ENCODE measurements around the gene CD163.
"Not testable (repeated sequence)": the region's sequence is repeated elsewhere in the genome, so short reads cannot be mapped to it uniquely, and the experiment has no call there.

The CD163 gene

DNA sequence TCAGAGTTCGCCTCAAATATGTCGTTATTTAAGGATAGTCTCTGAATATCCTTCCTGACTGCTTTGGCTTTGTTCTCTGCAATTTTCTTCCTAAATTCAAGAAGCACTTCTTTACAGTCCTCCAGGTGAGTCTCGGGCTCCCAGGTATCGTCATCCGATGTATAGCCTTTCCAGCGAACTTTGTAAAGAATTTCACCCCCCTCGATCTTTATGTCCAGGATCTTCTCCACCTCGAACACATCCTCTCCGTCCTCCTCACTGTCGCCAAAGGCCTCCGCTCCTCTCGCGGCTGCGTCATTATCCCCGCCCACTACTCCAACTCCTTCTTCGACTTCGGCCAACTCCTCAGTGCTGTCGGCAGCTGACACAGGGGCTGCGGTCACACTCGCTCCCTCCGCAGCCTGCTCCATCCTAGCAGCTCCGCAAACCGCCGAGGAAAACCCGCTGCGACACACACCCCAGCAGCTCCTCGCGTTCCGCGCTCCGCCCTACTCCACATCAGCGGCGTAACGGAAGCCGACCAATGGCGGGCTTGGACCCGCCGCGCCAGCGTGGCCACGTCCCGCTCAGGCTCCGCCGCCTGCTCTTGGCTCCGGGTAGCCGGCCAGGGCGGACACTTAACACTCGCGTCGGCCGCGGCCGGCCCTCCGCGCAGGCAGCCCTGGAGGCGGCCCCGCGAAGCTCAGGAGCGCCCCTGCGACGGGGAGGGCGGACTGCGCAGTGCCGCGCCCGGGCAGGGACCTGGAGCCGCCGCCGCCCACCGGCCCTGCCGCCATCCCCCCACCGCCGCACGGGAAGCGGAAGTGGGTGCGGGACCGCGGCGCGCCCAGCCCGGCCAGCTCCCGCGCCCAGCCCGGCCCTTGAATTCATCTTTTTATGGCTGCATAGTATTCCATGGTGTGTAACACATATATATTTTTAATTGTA is 63.7 kb downstream of the CD163 start:
- in situ Hi-C loops (cut with MboI; ENCODE audit: low pct_unique_long_range_greater_than_20kb, low sequenced_read_pairs, unreplicated experiment): no loop called here
- no peak for DNase-seq (ENCODE audit: low spot score)

DNA sequence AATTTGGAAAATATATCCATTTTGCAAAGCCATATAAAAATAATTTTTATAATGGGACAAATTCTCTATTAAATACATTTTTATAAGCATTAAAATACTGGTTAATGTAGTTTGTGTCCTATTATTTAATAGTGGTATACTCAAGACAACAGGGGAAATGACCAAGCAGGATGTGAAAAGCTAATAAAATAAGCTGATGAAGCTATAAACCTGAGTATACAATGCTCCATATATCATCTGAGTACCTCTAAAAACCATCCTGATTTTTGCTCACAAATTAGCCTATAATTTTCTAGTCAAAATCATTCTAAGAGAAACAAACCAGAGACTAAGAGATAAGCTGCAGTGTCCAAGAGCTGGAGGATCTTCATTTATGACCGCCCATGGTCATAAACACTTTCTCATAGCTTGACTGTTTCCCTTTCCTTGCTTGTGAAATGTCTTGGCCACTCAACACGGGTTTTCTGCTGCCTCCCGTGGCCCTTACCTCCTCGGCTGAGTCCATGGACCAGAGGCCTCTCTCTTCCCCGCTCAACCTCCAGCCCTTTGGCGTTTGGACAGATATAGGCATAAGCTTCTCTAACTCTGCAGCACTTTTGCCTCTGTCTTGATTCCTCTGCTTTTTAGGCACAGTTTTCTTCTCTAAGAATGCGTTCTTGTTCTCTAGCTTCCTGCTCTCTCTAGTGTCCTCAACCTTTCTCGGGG is 65.1 kb downstream of the CD163 start:
- DNase-seq (ENCODE audit: low spot score); in situ Hi-C loops (cut with MboI; ENCODE audit: low pct_unique_long_range_greater_than_20kb, low sequenced_read_pairs, unreplicated experiment): not testable (repeated sequence)

More for the DNA sequence above, 63.7 kb downstream of the CD163 start:
- no peak for TF ChIP-seq CTCF (IDR thresholded peaks at IDR 0.05; ENCODE audit: extremely low read depth, insufficient read depth, missing control alignments)

GRCh38 chr12:7437494-7437893 is 66.1 kb downstream of the CD163 start:
- in situ Hi-C loops (cut with MboI; ENCODE audit: low pct_unique_long_range_greater_than_20kb, low sequenced_read_pairs, unreplicated experiment): not testable (repeated sequence)

DNA sequence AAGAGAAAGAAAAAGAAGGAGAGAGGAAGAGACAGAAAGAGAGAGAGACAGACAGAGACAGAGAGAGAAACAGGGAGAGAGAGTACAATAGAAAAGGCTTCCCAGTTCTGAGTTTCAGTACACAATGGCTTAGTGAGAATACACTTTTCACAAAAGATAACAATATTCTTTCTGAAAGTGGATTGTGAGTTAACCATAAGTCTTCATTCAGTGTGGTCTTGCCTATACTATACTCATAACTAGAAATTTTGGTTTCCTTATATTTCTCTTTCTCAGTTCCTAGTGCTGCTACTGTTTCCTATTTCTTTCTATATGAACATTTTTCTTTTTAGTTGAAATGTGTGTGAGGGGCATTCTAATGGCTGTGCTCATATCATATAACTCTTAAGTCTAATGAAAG is 68.9 kb downstream of the CD163 start:
- in situ Hi-C loops (cut with MboI; ENCODE audit: low pct_unique_long_range_greater_than_20kb, low sequenced_read_pairs, unreplicated experiment): no loop called here
- no peak for TF ChIP-seq CTCF (IDR thresholded peaks at IDR 0.05; ENCODE audit: extremely low read depth, insufficient read depth, missing control alignments)
- no peak for DNase-seq (ENCODE audit: low spot score)

More at GRCh38 chr12:7437494-7437893, 66.1 kb downstream of the CD163 start:
- not testable (repeated sequence) for DNase-seq (ENCODE audit: low spot score)

- in situ Hi-C loops (cut with MboI; ENCODE audit: low pct_unique_long_range_greater_than_20kb, low sequenced_read_pairs, unreplicated experiment): no loop called here
- TF ChIP-seq CTCF (IDR thresholded peaks at IDR 0.05; ENCODE audit: extremely low read depth, insufficient read depth, missing control alignments): no peak
- DNase-seq (ENCODE audit: low spot score): no peak
These were observed 70.2 kb downstream of the CD163 start for GRCh38 chr12:7433276-7433822.

DNA sequence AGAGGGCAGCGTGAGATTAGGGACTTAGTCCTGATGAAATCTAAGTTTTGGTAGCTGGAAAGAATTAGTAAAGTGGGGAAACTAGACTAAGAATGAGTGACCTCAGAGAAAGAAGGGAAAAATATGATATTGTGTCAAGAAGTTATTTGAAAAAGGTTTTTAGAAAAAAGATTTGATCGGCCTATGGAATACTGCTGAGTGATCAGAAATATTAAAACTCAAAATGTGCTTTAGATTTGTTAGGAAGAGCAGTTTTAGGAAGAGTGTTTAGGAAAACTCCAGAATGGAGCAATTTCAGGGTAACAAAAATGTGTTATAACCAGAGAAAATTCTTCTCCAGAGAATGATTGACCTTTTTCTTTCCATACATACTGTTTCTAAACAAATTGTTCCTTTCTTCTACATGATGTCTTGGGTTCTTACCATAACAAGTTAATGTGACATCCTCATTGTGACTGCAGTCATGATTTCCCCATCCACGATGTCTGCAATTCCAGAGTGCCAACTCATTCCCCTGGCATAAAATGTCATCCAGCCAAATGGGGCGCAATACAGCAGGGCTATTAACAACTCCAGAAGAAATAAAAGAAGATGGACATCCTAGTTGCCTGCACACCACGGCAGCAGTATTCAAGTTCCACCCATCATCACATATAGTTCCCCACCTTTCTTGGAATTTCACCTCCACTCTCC is 71.4 kb downstream of the CD163 start:
- in situ Hi-C loops (cut with MboI; ENCODE audit: low pct_unique_long_range_greater_than_20kb, low sequenced_read_pairs, unreplicated experiment): no loop called here
- no peak for DNase-seq (ENCODE audit: low spot score)
- no peak for TF ChIP-seq CTCF (IDR thresholded peaks at IDR 0.05; ENCODE audit: extremely low read depth, insufficient read depth, missing control alignments)
